GM10248 (cell line): Measurements from ENCODE around the gene HELZ.
A peak's percentile ranks its signal among the peaks of the same experiment; 100 is the strongest.

Experiments
- CTCF ChIA-PET: fragments of 300-600 bp; sonication (Branson Sonifier 250); formaldehyde crosslinking; extraction: SDS; loops from one replicate; lab custom pipeline; 2021; ENCODE audit warnings: antibody characterized with exemption; lab: Yijun Ruan, JAX
- POLR2A ChIA-PET: fragments of 350-650 bp; sonication (Branson Sonifier 250); formaldehyde crosslinking; extraction: SDS; loops from one replicate; lab custom pipeline; 2020; ENCODE audit warnings: antibody characterized with exemption; lab: Yijun Ruan, JAX
- DNase-seq: peaks from one replicate; pipeline ENCODE4 v3.0.0; 2012; ENCODE audit errors: extremely low spot score
- CTCF ChIP-seq: IDR thresholded peaks from 2 replicates; pipeline ENCODE4 v1.5.1; 2012; ENCODE audit warnings: mild to moderate bottlenecking, low read depth; ENCODE audit errors: extremely low read depth, missing control alignments, control extremely low read depth

Gene HELZ

GRCh38 chr17:67221062-67221998 lies 23.7 kb downstream of the HELZ start:
- ChIA-PET POLR2A (no interaction called here), CTCF (interaction anchor here (0.6 to 5.0 kb wide), 12 partner anchors 8 to 113 kb away, joined by 3 to 30 read pairs (median 3); no protein-coding TSS in a partner anchor)
- DNase-seq: peak; percentile 26
- TF ChIP-seq CTCF: peak; percentile 50

- ChIA-PET CTCF (interaction anchor here (1.2 to 5.0 kb wide), 2 partner anchors 8 to 16 kb away, joined by 4 to 30 read pairs; no protein-coding TSS in a partner anchor), POLR2A (no interaction called here)
- DNase-seq: no peak
- no peak for TF ChIP-seq CTCF
Observed at GRCh38 chr17:67218385-67218950, 26.5 kb downstream of the HELZ start.

GRCh38 chr17:67217446-67217845 lies 27.6 kb downstream of the HELZ start:
- ChIA-PET CTCF (no interaction called here), POLR2A (no interaction called here)
- no peak for DNase-seq
- TF ChIP-seq CTCF: no peak

GRCh38 chr17:67216578-67217320 lies 28.2 kb downstream of the HELZ start:
- ChIA-PET POLR2A (no interaction called here), CTCF (interaction anchor here (0.9 to 2.1 kb wide), 2 partner anchors 15 to 59 kb away, joined by 3 to 6 read pairs; no protein-coding TSS in a partner anchor)
- TF ChIP-seq CTCF: no peak
- DNase-seq: no peak

- CTCF ChIA-PET: interaction anchor here (0.9 to 2.1 kb wide), 4 partner anchors 8 to 58 kb away, joined by 3 to 6 read pairs (median 4); no protein-coding TSS in a partner anchor
- no peak for TF ChIP-seq CTCF
- DNase-seq: no peak
- POLR2A ChIA-PET: no interaction called here
Observed at GRCh38 chr17:67215991-67216421, 29.0 kb downstream of the HELZ start.

GRCh38 chr17:67212714-67213417 lies 32.1 kb downstream of the HELZ start:
- ChIA-PET POLR2A (no interaction called here), CTCF (interaction anchor here (1.2 to 4.7 kb wide), 2 partner anchors 7 to 12 kb away, joined by 4 to 30 read pairs; no protein-coding TSS in a partner anchor)
- TF ChIP-seq CTCF: no peak
- no peak for DNase-seq
